Measurements from ENCODE around the gene MYO5B.

Gene MYO5B

GRCh38 chr18:50166901-50167300 is 28.0 kb downstream of the MYO5B start:
- no peaks in the 10 kb centered on the region for H3K27me3 ChIP-seq (replicated peaks)
- no peak overlapping the region for H3K4me3 ChIP-seq (ENCODE audit: low read depth, low read length)
- in situ Hi-C loops (cut with HindIII; ENCODE audit: low pct_ligation_motif_present, low sequenced_read_pairs) = no loop called here
- no peak overlapping the region for H3K27ac ChIP-seq
- DNase-seq = no peak
- H3K36me3 ChIP-seq (replicated peaks) = no peaks in the 10 kb centered on the region
- TF ChIP-seq, protein P1, sequence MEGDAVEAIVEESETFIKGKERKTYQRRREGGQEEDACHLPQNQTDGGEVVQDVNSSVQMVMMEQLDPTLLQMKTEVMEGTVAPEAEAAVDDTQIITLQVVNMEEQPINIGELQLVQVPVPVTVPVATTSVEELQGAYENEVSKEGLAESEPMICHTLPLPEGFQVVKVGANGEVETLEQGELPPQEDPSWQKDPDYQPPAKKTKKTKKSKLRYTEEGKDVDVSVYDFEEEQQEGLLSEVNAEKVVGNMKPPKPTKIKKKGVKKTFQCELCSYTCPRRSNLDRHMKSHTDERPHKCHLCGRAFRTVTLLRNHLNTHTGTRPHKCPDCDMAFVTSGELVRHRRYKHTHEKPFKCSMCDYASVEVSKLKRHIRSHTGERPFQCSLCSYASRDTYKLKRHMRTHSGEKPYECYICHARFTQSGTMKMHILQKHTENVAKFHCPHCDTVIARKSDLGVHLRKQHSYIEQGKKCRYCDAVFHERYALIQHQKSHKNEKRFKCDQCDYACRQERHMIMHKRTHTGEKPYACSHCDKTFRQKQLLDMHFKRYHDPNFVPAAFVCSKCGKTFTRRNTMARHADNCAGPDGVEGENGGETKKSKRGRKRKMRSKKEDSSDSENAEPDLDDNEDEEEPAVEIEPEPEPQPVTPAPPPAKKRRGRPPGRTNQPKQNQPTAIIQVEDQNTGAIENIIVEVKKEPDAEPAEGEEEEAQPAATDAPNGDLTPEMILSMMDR (IDR thresholded peaks at IDR 0.05; ENCODE audit: low read depth, low read length, missing control alignments) = no peak

- H3K36me3 ChIP-seq (replicated peaks) = no peaks in the 10 kb centered on the region
- DNase-seq = no peak
- no peak overlapping the region for H3K27ac ChIP-seq
- H3K27me3 ChIP-seq (replicated peaks) = no peaks in the 10 kb centered on the region
- TF ChIP-seq, protein P1 (IDR thresholded peaks at IDR 0.05; ENCODE audit: low read depth, low read length, missing control alignments) = no peak
- H3K4me3 ChIP-seq (ENCODE audit: low read depth, low read length) = no peak overlapping the region
- in situ Hi-C loops (cut with HindIII; ENCODE audit: low pct_ligation_motif_present, low sequenced_read_pairs) = no loop called here
Observed at GRCh38 chr18:50163505-50163904, 31.4 kb downstream of the MYO5B start.

DNA sequence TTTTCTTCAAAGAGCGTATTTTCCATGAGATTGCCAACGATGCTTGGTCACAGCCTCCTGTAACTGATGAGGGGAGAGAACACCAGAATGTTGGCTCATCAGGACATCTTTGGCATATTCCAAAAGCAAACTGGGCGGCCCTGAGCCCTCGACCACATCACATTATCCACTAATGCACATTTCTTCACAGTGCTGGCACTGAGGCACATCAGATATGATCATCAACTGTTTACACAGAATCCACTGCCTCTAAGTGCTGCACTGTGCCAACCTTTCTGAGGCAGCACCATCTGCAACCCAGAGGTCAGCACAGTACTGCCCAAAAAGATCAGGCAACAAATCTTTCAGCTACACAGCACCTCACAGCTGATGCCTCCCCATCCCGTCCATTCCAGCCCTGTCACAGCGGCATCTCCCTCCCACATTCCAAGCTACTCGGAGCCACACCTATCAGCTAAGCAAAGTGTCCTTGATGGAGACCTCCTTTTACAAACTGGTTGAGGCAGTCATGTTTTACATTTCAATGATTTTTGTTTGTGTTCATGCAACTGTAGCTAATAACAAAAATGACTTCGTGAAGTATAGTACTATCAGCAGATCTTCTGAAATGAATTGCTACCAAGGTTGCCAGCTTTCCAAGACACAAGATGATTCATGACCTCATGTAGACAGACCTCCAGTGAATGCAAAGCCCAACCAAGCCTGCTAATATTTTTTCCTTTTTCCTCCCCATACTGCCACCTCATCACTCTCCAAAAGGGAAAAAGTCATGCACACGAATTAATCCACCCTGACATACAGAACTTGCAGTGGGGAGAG is 32.3 kb downstream of the MYO5B start:
- DNase-seq = no peak
- TF ChIP-seq, protein P1 (IDR thresholded peaks at IDR 0.05; ENCODE audit: low read depth, low read length, missing control alignments) = no peak
- in situ Hi-C loops (cut with HindIII; ENCODE audit: low pct_ligation_motif_present, low sequenced_read_pairs) = no loop called here
- H3K27ac ChIP-seq = no peak overlapping the region
- no peak overlapping the region for H3K4me3 ChIP-seq (ENCODE audit: low read depth, low read length)
- no peaks in the 10 kb centered on the region for H3K36me3 ChIP-seq (replicated peaks)
- H3K27me3 ChIP-seq (replicated peaks) = no peaks in the 10 kb centered on the region

GRCh38 chr18:50161597-50162205 is 33.2 kb downstream of the MYO5B start:
- Histone ChIP-seq H3K27me3 (replicated peaks) (no peaks in the 10 kb centered on the region), H3K4me3 (ENCODE audit: low read depth, low read length) (no peak overlapping the region), H3K27ac (no peak overlapping the region), H3K36me3 (replicated peaks) (no peaks in the 10 kb centered on the region)
- no peak for DNase-seq
- in situ Hi-C loops (cut with HindIII; ENCODE audit: low pct_ligation_motif_present, low sequenced_read_pairs) = no loop called here
- TF ChIP-seq, protein P1 (IDR thresholded peaks at IDR 0.05; ENCODE audit: low read depth, low read length, missing control alignments) = no peak

DNA sequence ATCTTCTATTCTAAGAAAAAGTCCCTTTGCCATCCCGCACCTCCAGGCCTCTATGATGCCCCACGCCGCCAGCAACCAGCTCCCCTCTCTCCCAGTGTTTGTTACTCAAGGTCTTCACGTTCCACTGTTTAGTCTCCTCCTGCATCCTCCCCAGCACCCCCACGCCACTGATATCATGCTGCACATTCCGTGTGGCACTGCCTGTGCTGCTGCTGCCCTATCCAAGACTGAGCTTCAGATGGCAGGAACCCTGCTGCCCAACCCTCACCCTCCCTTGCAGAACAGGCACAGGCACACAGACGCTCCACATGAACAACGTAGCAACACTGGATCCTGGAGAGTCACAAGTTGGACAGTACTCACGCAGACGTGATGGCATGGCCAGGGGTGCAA is 35.3 kb downstream of the MYO5B start:
- no peak overlapping the region for H3K4me3 ChIP-seq (ENCODE audit: low read depth, low read length)
- no peaks in the 10 kb centered on the region for H3K36me3 ChIP-seq (replicated peaks)
- H3K27me3 ChIP-seq (replicated peaks) = no peaks in the 10 kb centered on the region
- H3K27ac ChIP-seq = no peak overlapping the region
- no peak for DNase-seq
- TF ChIP-seq, protein P1 (IDR thresholded peaks at IDR 0.05; ENCODE audit: low read depth, low read length, missing control alignments) = no peak
- in situ Hi-C loops (cut with HindIII; ENCODE audit: low pct_ligation_motif_present, low sequenced_read_pairs) = no loop called here
